Central memory CD8-positive, alpha-beta T cell (primary cell): ENCODE measurements around the gene AACS.
A peak's percentile ranks its signal among the peaks of the same experiment; 100 is the strongest.
"Not testable (repeated sequence)": the region's sequence is repeated elsewhere in the genome, so short reads cannot be mapped to it uniquely, and the experiment has no call there.

Experiments
- ATAC-seq: fragments of 150-1000 bp; cut with Tn5 transposase; replicated peaks from 2 replicates; pipeline ENCODE4 v1.10.0; 2022; ENCODE audit warnings: mild to moderate bottlenecking, moderate FRiP score, moderate number of reproducible peaks; ENCODE audit not compliant: poor library complexity, severe bottlenecking; ENCODE audit errors: extremely low read depth
- DNase-seq, 2 donors: peaks; one replicate each; pipeline ENCODE4 v3.0.0; 2021; ENCODE audit warnings: low spot score in 2 of 2
- H3K27ac Mint-ChIP-seq: one replicate; pipeline ENCODE4 v1.8.0; 2022; ENCODE audit warnings: low read depth, mild to moderate bottlenecking, moderate library complexity, mixed read lengths
- H3K27me3 Mint-ChIP-seq: one replicate; pipeline ENCODE4 v1.8.0; 2022; ENCODE audit warnings: mixed read lengths
- H3K36me3 Mint-ChIP-seq: one replicate; pipeline ENCODE4 v1.8.0; 2022; ENCODE audit warnings: mild to moderate bottlenecking, moderate library complexity, mixed read lengths; ENCODE audit not compliant: insufficient read depth
- H3K4me1 Mint-ChIP-seq: one replicate; pipeline ENCODE4 v1.8.0; 2022; ENCODE audit warnings: mixed read lengths
- H3K4me3 Mint-ChIP-seq: one replicate; pipeline ENCODE4 v1.8.0; 2022; ENCODE audit warnings: mild to moderate bottlenecking, moderate library complexity, mixed read lengths
- H3K9me3 Mint-ChIP-seq: one replicate; pipeline ENCODE4 v1.8.0; 2022; ENCODE audit warnings: mixed read lengths

The AACS gene

GRCh38 chr12:125065021-125065918 is at the start of gene AACS:
Gene AACS (plus strand): TSS chr12:125065435. CDS start chr12:125065585, 150 bp downstream.
- peaks cover 22% of the 10 kb centered on the region for H3K4me1 Mint-ChIP-seq
- ATAC-seq = peak; percentile 89

GRCh38 chr12:125015680-125016310 is 49.4 kb upstream of the AACS start:
- no peaks in the 10 kb centered on the region for H3K27me3 Mint-ChIP-seq
- DNase-seq (no peak), ATAC-seq (no peak)
- no peaks in the 10 kb centered on the region for H3K9me3 Mint-ChIP-seq
- no peak overlapping the region for H3K4me3 Mint-ChIP-seq
- no peak overlapping the region for H3K27ac Mint-ChIP-seq
- no peaks in the 10 kb centered on the region for H3K4me1 Mint-ChIP-seq
- H3K36me3 Mint-ChIP-seq = peaks cover 8% of the 10 kb centered on the region

More at GRCh38 chr12:125065021-125065918, at the start of gene AACS:
- DNase-seq = peak; percentile 38 to 41
- Mint-ChIP-seq H3K27me3 (no peaks in the 10 kb centered on the region), H3K36me3 (no peaks in the 10 kb centered on the region), H3K27ac (peak within 1 kb of the TSS; percentile 7), H3K9me3 (no peaks in the 10 kb centered on the region), H3K4me3 (peak within 1 kb of the TSS; percentile 68)

- DNase-seq (no peak), ATAC-seq (no peak)
- peaks cover 6% of the 10 kb centered on the region for H3K36me3 Mint-ChIP-seq
- no peaks in the 10 kb centered on the region for H3K4me1 Mint-ChIP-seq
- H3K4me3 Mint-ChIP-seq = no peak overlapping the region
- no peaks in the 10 kb centered on the region for H3K27me3 Mint-ChIP-seq
- no peak overlapping the region for H3K27ac Mint-ChIP-seq
- H3K9me3 Mint-ChIP-seq = no peaks in the 10 kb centered on the region
Measured at GRCh38 chr12:125017801-125018200, 47.4 kb upstream of the AACS start.

GRCh38 chr12:125018356-125018755 is 46.9 kb upstream of the AACS start:
- H3K9me3 Mint-ChIP-seq = no peaks in the 10 kb centered on the region
- ATAC-seq (no peak), DNase-seq (no peak)
- no peak overlapping the region for H3K27ac Mint-ChIP-seq
- peaks cover 3% of the 10 kb centered on the region for H3K36me3 Mint-ChIP-seq
- no peaks in the 10 kb centered on the region for H3K4me1 Mint-ChIP-seq
- H3K4me3 Mint-ChIP-seq = no peak overlapping the region
- H3K27me3 Mint-ChIP-seq = no peaks in the 10 kb centered on the region

- peaks cover 4% of the 10 kb centered on the region for H3K36me3 Mint-ChIP-seq
- no peaks in the 10 kb centered on the region for H3K27me3 Mint-ChIP-seq
- no peaks in the 10 kb centered on the region for H3K4me1 Mint-ChIP-seq
- H3K9me3 Mint-ChIP-seq = no peaks in the 10 kb centered on the region
- H3K4me3 Mint-ChIP-seq = no peak overlapping the region
- ATAC-seq (no peak), DNase-seq (no peak)
- no peak overlapping the region for H3K27ac Mint-ChIP-seq
Measured at GRCh38 chr12:125021096-125021495, 44.1 kb upstream of the AACS start.

GRCh38 chr12:125021771-125022170 is 43.5 kb upstream of the AACS start:
- Mint-ChIP-seq H3K36me3 (peaks cover 4% of the 10 kb centered on the region), H3K4me1 (no peaks in the 10 kb centered on the region), H3K27me3 (no peaks in the 10 kb centered on the region), H3K27ac (no peak overlapping the region), H3K4me3 (no peak overlapping the region), H3K9me3 (no peaks in the 10 kb centered on the region)
- ATAC-seq (no peak), DNase-seq (no peak)

- DNase-seq (no peak), ATAC-seq (no peak)
- no peaks in the 10 kb centered on the region for H3K9me3 Mint-ChIP-seq
- no peak overlapping the region for H3K4me3 Mint-ChIP-seq
- H3K27me3 Mint-ChIP-seq = no peaks in the 10 kb centered on the region
- H3K27ac Mint-ChIP-seq = no peak overlapping the region
- peaks cover 6% of the 10 kb centered on the region for H3K36me3 Mint-ChIP-seq
- no peaks in the 10 kb centered on the region for H3K4me1 Mint-ChIP-seq
Measured at GRCh38 chr12:125023065-125023464, 42.2 kb upstream of the AACS start.

- Mint-ChIP-seq H3K4me1 (no peaks in the 10 kb centered on the region), H3K27ac (no peak overlapping the region), H3K36me3 (peaks cover 5% of the 10 kb centered on the region), H3K9me3 (no peaks in the 10 kb centered on the region), H3K4me3 (no peak overlapping the region), H3K27me3 (no peaks in the 10 kb centered on the region)
- no peak for ATAC-seq
- DNase-seq = no peak
Measured at GRCh38 chr12:125024949-125025563, 40.2 kb upstream of the AACS start.

GRCh38 chr12:125025606-125026235 is 39.5 kb upstream of the AACS start:
- Mint-ChIP-seq H3K27ac (no peak overlapping the region), H3K4me1 (no peaks in the 10 kb centered on the region), H3K4me3 (no peak overlapping the region), H3K36me3 (peaks cover 5% of the 10 kb centered on the region), H3K9me3 (no peaks in the 10 kb centered on the region), H3K27me3 (no peaks in the 10 kb centered on the region)
- DNase-seq (no peak), ATAC-seq (no peak)

GRCh38 chr12:125028106-125028505 is 37.1 kb upstream of the AACS start:
- H3K9me3 Mint-ChIP-seq = no peaks in the 10 kb centered on the region
- H3K27me3 Mint-ChIP-seq = no peaks in the 10 kb centered on the region
- no peak overlapping the region for H3K4me3 Mint-ChIP-seq
- ATAC-seq = no peak
- no peak overlapping the region for H3K27ac Mint-ChIP-seq
- DNase-seq = no peak
- peaks cover 8% of the 10 kb centered on the region for H3K36me3 Mint-ChIP-seq
- no peaks in the 10 kb centered on the region for H3K4me1 Mint-ChIP-seq

GRCh38 chr12:125029761-125030358 is 35.4 kb upstream of the AACS start:
- no peak overlapping the region for H3K27ac Mint-ChIP-seq
- no peaks in the 10 kb centered on the region for H3K4me1 Mint-ChIP-seq
- no peaks in the 10 kb centered on the region for H3K27me3 Mint-ChIP-seq
- H3K9me3 Mint-ChIP-seq = no peaks in the 10 kb centered on the region
- no peak overlapping the region for H3K4me3 Mint-ChIP-seq
- peaks cover 8% of the 10 kb centered on the region for H3K36me3 Mint-ChIP-seq
- ATAC-seq (no peak), DNase-seq (no peak)

- H3K36me3 Mint-ChIP-seq, H3K4me1 Mint-ChIP-seq, H3K9me3 Mint-ChIP-seq, H3K4me3 Mint-ChIP-seq, DNase-seq, H3K27me3 Mint-ChIP-seq, ATAC-seq, H3K27ac Mint-ChIP-seq: not testable (repeated sequence)
Measured at GRCh38 chr12:125031471-125031870, 33.8 kb upstream of the AACS start.
